ENCODE measurements around the gene TMEM86B. TPM values are rescaled to one million over a fixed set of nuclear protein-coding genes. Genes with fewer than 3 reads are reported as not detected.

TMEM86B gene
- polyA plus RNA-seq, 1 donor from 2014 or later = 2.3 TPM

DNA sequence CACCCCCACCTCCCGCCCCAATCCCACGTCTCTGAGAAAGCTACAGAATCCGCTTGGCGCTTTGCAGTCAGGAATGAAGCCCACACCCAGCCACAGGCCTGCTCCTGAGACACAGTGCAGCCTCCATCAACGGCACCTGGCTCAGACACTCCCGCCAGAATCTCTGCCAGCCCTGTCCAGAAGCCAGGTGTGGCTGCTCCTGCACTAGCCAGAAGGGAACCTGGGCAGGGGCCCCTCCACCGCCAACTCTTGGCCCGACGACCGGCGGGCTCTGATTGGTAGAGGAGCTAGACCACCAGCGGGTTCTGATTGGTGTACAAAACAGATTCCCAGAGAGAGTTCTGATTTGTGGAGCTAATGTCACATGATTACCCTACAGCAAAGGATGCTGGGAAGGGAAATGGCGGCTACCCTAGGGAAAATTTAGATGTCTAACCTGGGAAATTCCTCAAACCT, 33.1 kb upstream of the TMEM86B start:
- H3K9ac ChIP-seq (ENCODE audit: low read length) = no peak overlapping the region
- no peaks in the 10 kb centered on the region for H3F3A ChIP-seq (ENCODE audit: insufficient read depth, low read length, poor library complexity, severe bottlenecking)
- no peak for TF ChIP-seq SMC3 (conservative IDR thresholded peaks at IDR 0.05; ENCODE audit: poor library complexity)
- TF ChIP-seq REST (IDR thresholded peaks at IDR 0.05; ENCODE audit: borderline replicate concordance) = no peak
- no peak for TF ChIP-seq RAD21 (conservative IDR thresholded peaks at IDR 0.05)
- no peak for TF ChIP-seq TAF1 (IDR thresholded peaks at IDR 0.05; ENCODE audit: low read depth)
- H3K79me2 ChIP-seq (replicated peaks; ENCODE audit: insufficient read depth, low read length) = peaks cover 15% of the 10 kb centered on the region
- no peak overlapping the region for H2AFZ ChIP-seq (ENCODE audit: low read depth, low read length)
- H3K4me3 ChIP-seq (ENCODE audit: low read length) = no peak overlapping the region
- H3K9me2 ChIP-seq (ENCODE audit: insufficient read depth, low read length) = no peaks in the 10 kb centered on the region
- no peak overlapping the region for H3K4me2 ChIP-seq (ENCODE audit: low read length)
- H4K20me1 ChIP-seq (ENCODE audit: insufficient read depth) = peaks cover 2% of the 10 kb centered on the region
- no peaks in the 10 kb centered on the region for H3K27me3 ChIP-seq (ENCODE audit: insufficient read depth, low read depth, low read length)
- no peaks in the 10 kb centered on the region for H3K9me3 ChIP-seq (ENCODE audit: low read length)
- H3K27ac ChIP-seq (ENCODE audit: low read length) = no peak overlapping the region
- H3K36me3 ChIP-seq (ENCODE audit: insufficient read depth, low read length) = no peaks in the 10 kb centered on the region

- H2AFZ ChIP-seq (ENCODE audit: low read depth, low read length) = peak overlapping the region; percentile 15
- peaks cover 10% of the 10 kb centered on the region for H4K20me1 ChIP-seq (ENCODE audit: insufficient read depth)
- peaks cover 35% of the 10 kb centered on the region for H3K79me2 ChIP-seq (replicated peaks; ENCODE audit: insufficient read depth, low read length)
- H3K4me2 ChIP-seq (ENCODE audit: low read length) = peak overlapping the region; percentile 99
- H3K9me2 ChIP-seq (ENCODE audit: insufficient read depth, low read length) = no peaks in the 10 kb centered on the region
- no peaks in the 10 kb centered on the region for H3K9me3 ChIP-seq (ENCODE audit: low read length)
- no peaks in the 10 kb centered on the region for H3F3A ChIP-seq (ENCODE audit: insufficient read depth, low read length, poor library complexity, severe bottlenecking)
- TF ChIP-seq EP300 (conservative IDR thresholded peaks at IDR 0.05; ENCODE audit: poor library complexity, severe bottlenecking) (no peak), REST (IDR thresholded peaks at IDR 0.05; ENCODE audit: borderline replicate concordance) (no peak), EZH2 (IDR thresholded peaks at IDR 0.05; ENCODE audit: borderline replicate concordance, insufficient read depth, low read length, poor library complexity, severe bottlenecking) (no peak), MXI1 (conservative IDR thresholded peaks at IDR 0.05; ENCODE audit: poor library complexity, severe bottlenecking) (no peak), SMC3 (conservative IDR thresholded peaks at IDR 0.05; ENCODE audit: poor library complexity) (no peak), POLR2AphosphoS5 (IDR thresholded peaks at IDR 0.05) (no peak), RAD21 (conservative IDR thresholded peaks at IDR 0.05) (no peak), TAF1 (IDR thresholded peaks at IDR 0.05; ENCODE audit: low read depth) (no peak), CTCF (IDR thresholded peaks at IDR 0.05; ENCODE audit: poor library complexity, severe bottlenecking) (no peak)
- H3K27ac ChIP-seq (ENCODE audit: low read length) = peak overlapping the region; percentile 92
- H3K36me3 ChIP-seq (ENCODE audit: insufficient read depth, low read length) = no peaks in the 10 kb centered on the region
- H3K9ac ChIP-seq (ENCODE audit: low read length) = peak overlapping the region; percentile 95
- H3K27me3 ChIP-seq (ENCODE audit: insufficient read depth, low read depth, low read length) = no peaks in the 10 kb centered on the region
- peak overlapping the region; percentile 95 for H3K4me3 ChIP-seq (ENCODE audit: low read length)
Observed at GRCh38 chr19:55259540-55260210, 31.1 kb upstream of the TMEM86B start.

Data from neural cell (in vitro differentiated cells).